ENCODE measurements around the gene SAMHD1. TPM values are rescaled to one million over a fixed set of nuclear protein-coding genes. Genes with fewer than 3 reads are reported as not detected.

The SAMHD1 gene
- total and polyA plus RNA-seq, 5 donors, result 67.5 to 161 (median 106) TPM

GRCh38 chr20:36854348-36855240 lies 96.9 kb downstream of the SAMHD1 start:
- DNase-seq (peak; percentile 56 to 80 (median 73)), ATAC-seq (peak; percentile 42 to 61)
- Histone ChIP-seq H3K27me3 (ENCODE audit: control insufficient read depth, insufficient read depth) (no peaks in the 10 kb centered on the region), H3K4me3 (ENCODE audit: low read length) (no peak overlapping the region), H3K4me1 (ENCODE audit: control insufficient read depth, insufficient read depth, low read length) (peaks cover 37% of the 10 kb centered on the region), H3K27ac (ENCODE audit: low read length) (peak overlapping the region; percentile 43), H3K9me3 (ENCODE audit: control insufficient read depth, low read length) (no peaks in the 10 kb centered on the region)
- intact Hi-C loops (cut with DNase I), result no loop called here
- WGBS, result 64% methylated on average over 21 of the region's 21 CpGs

DNA sequence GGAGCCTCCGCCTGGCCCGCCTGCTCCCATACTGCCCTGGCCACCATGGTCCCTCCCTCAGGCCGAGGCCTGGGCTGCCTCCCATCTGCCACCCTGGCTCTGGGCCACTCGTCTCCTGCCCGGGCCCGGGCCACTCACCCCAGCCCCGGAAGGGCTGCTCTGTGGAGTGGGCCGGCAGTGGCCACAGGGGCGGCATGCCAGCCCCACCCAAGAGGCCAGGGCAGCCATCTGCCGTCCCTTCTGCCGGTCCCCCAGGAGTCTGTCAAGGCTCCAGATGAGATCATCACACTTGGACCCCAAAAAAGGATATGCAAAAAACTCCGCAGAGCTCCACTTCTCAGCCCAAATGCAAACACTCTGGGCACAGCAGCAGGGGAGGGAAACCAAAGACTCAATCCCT lies 99.3 kb downstream of the SAMHD1 start:
- Histone ChIP-seq H3K27ac (ENCODE audit: low read length) (peak overlapping the region; percentile 31), H3K4me3 (ENCODE audit: low read length) (no peak overlapping the region), H3K27me3 (ENCODE audit: control insufficient read depth, insufficient read depth) (no peaks in the 10 kb centered on the region), H3K9me3 (ENCODE audit: control insufficient read depth, low read length) (no peaks in the 10 kb centered on the region), H3K4me1 (ENCODE audit: control insufficient read depth, insufficient read depth, low read length) (peaks cover 40% of the 10 kb centered on the region)
- DNase-seq (peak; percentile 62 to 86 (median 86)), ATAC-seq (peak; percentile 39 to 52)
- WGBS, result 33% methylated on average over 12 of the region's 12 CpGs
- intact Hi-C loops (cut with DNase I), result no loop called here

DNA sequence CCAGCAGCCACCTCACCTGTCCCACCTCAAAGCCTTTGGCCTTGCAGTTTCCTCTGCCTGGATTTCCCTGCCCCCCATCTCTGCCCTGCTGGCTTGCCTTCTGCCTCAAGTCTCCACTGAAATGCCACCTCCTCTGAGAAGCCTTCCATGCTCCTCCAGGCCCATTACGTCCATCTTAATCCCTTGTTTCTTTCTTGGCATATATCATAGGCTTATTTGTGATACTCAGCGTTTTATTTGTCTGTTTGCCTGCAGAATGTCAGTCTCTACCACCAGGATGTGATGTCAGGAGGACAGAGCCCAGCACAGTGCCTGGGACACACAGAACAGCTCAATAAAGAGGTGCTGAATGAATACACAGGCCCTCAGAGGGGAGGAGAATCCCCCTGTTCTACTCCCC lies 100.0 kb downstream of the SAMHD1 start:
- intact Hi-C loops (cut with DNase I), result no loop called here

DNA sequence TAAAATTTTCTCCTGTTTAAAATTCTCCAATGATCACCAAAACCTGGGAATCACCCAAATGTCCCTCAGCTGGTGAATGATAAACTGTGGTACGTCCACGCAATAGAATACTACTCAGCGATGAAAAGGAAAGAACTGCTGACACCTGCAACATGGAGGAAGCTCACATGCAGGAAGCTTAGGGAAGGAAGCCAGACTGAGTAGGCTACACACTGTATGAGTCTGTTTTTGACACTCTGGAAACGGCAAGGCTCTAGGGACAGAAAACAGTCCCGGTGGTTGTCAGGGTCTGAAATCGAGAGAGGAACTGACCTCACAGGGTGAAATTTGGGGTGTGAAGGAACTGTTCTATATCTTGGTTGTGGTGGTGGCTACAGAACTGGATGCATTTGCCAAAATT lies 100.7 kb downstream of the SAMHD1 start:
- 84% methylated on average over 6 of the region's 6 CpGs for WGBS
- peaks cover 28% of the 10 kb centered on the region for H3K4me1 ChIP-seq (ENCODE audit: control insufficient read depth, insufficient read depth, low read length)
- H3K9me3 ChIP-seq (ENCODE audit: control insufficient read depth, low read length), result no peaks in the 10 kb centered on the region
- H3K4me3 ChIP-seq (ENCODE audit: low read length), result no peak overlapping the region
- H3K27me3 ChIP-seq (ENCODE audit: control insufficient read depth, insufficient read depth), result no peaks in the 10 kb centered on the region
- ATAC-seq (no peak), DNase-seq (no peak)
- H3K27ac ChIP-seq (ENCODE audit: low read length), result no peak overlapping the region
- intact Hi-C loops (cut with DNase I), result no loop called here

More for the DNA sequence above, 100.0 kb downstream of the SAMHD1 start:
- Histone ChIP-seq H3K27ac (ENCODE audit: low read length) (peak overlapping the region; percentile 31), H3K27me3 (ENCODE audit: control insufficient read depth, insufficient read depth) (no peaks in the 10 kb centered on the region), H3K4me1 (ENCODE audit: control insufficient read depth, insufficient read depth, low read length) (peaks cover 35% of the 10 kb centered on the region), H3K4me3 (ENCODE audit: low read length) (no peak overlapping the region), H3K9me3 (ENCODE audit: control insufficient read depth, low read length) (no peaks in the 10 kb centered on the region)
- ATAC-seq, result no peak
- DNase-seq, result no peak
- WGBS, result 70% methylated on average over 2 of the region's 2 CpGs

- H3K4me1 ChIP-seq (ENCODE audit: control insufficient read depth, insufficient read depth, low read length), result peaks cover 20% of the 10 kb centered on the region
- H3K4me3 ChIP-seq (ENCODE audit: low read length), result no peak overlapping the region
- H3K27ac ChIP-seq (ENCODE audit: low read length), result no peak overlapping the region
- H3K27me3 ChIP-seq (ENCODE audit: control insufficient read depth, insufficient read depth), result no peaks in the 10 kb centered on the region
- WGBS, result 90% methylated on average over 9 of the region's 9 CpGs
- ATAC-seq (no peak), DNase-seq (peak in 1 of 3 donors; percentile 11)
- no peaks in the 10 kb centered on the region for H3K9me3 ChIP-seq (ENCODE audit: control insufficient read depth, low read length)
- intact Hi-C loops (cut with DNase I), result no loop called here
Measured at GRCh38 chr20:36849333-36850065, 102.0 kb downstream of the SAMHD1 start.

DNA sequence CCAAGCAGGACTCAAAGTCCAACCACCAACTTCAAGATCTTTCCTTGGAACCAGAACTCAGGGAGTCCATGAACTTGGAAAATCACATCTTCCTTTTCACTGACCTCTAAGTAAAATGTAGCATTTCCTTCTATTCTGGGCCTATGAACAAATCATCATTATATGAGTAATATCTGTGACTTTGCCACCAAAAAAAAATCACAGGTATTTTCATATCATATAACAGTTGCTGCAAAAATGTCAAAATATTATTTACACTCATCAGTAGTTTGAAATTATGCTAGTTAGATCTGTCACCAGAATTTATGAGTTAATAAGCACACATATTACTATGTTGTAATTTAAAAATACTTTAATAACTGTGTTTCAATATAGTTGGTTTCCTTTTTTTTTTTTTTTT lies 102.8 kb downstream of the SAMHD1 start:
- ATAC-seq (no peak), DNase-seq (no peak)
- Histone ChIP-seq H3K4me1 (ENCODE audit: control insufficient read depth, insufficient read depth, low read length) (peaks cover 14% of the 10 kb centered on the region), H3K27ac (ENCODE audit: low read length) (peak overlapping the region; percentile 93), H3K4me3 (ENCODE audit: low read length) (no peak overlapping the region), H3K27me3 (ENCODE audit: control insufficient read depth, insufficient read depth) (no peaks in the 10 kb centered on the region), H3K9me3 (ENCODE audit: control insufficient read depth, low read length) (no peaks in the 10 kb centered on the region)
- intact Hi-C loops (cut with DNase I), result no loop called here

GRCh38 chr20:36848078-36848660 lies 103.3 kb downstream of the SAMHD1 start:
- no peaks in the 10 kb centered on the region for H3K9me3 ChIP-seq (ENCODE audit: control insufficient read depth, low read length)
- peaks cover 14% of the 10 kb centered on the region for H3K4me1 ChIP-seq (ENCODE audit: control insufficient read depth, insufficient read depth, low read length)
- intact Hi-C loops (cut with DNase I), result no loop called here
- H3K27me3 ChIP-seq (ENCODE audit: control insufficient read depth, insufficient read depth), result no peaks in the 10 kb centered on the region
- ATAC-seq (peak; percentile 45), DNase-seq (peak; percentile 62 to 82 (median 80))
- no peak overlapping the region for H3K4me3 ChIP-seq (ENCODE audit: low read length)
- 25% methylated on average over 6 of the region's 6 CpGs for WGBS
- peak overlapping the region; percentile 93 for H3K27ac ChIP-seq (ENCODE audit: low read length)

DNA sequence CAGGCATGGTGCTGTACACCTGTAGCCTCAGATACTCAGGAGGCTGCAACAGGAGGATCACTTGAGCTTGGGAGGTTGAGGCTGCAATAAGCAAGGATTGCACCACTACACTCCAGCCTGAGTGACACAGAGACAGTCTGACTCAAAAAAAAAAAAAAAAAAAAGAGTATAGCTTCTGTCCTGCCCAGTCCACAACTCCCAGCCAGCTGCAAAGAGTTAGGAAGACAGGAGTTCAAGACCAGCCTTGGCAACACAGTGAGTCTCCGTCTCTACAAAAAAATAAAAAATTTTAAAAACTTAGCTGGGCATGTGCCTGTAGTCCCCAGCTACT lies 103.8 kb downstream of the SAMHD1 start:
- 62% methylated on average over 1 of the region's 1 CpG for WGBS
- Histone ChIP-seq H3K9me3 (ENCODE audit: control insufficient read depth, low read length) (no peaks in the 10 kb centered on the region), H3K4me1 (ENCODE audit: control insufficient read depth, insufficient read depth, low read length) (peaks cover 14% of the 10 kb centered on the region), H3K27me3 (ENCODE audit: control insufficient read depth, insufficient read depth) (no peaks in the 10 kb centered on the region), H3K27ac (ENCODE audit: low read length) (peak overlapping the region; percentile 93), H3K4me3 (ENCODE audit: low read length) (no peak overlapping the region)
- intact Hi-C loops (cut with DNase I), result no loop called here
- ATAC-seq (no peak), DNase-seq (no peak)

DNA sequence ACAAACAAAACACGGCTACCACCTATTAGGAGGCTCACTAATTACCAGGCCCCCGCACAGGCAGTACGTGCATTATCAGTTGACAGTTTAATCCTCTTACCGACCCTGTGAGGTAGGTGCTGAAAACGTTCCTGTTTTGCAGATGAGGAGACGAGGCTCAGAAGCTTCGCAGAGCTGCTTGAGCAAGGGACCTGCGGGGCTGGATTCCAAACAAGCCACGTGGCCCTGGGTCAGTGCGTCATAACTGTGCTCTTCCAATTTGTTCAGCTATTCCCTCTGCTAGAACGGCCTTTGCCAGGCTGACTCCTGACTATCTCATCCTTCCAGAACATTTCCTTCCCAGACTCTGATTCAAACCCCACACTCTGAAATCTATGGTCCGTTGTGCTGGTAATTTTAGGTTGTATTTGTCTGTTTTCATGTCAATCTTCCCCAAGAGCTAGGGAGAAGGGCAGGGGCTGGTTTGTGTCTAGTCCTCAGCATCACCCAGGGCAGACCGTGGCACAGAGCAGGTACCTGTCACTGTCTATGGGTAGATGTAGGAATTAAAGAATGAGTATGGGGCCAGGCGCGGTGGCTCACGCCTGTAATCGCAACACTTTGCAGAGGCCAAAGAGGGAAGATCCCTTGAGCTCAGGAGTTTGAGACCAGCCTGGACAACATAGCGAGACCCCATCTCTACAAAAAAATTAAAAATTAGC lies 104.3 kb downstream of the SAMHD1 start:
- H3K27ac ChIP-seq (ENCODE audit: low read length), result peak overlapping the region; percentile 93
- H3K4me3 ChIP-seq (ENCODE audit: low read length), result no peak overlapping the region
- no peaks in the 10 kb centered on the region for H3K9me3 ChIP-seq (ENCODE audit: control insufficient read depth, low read length)
- DNase-seq (peak; percentile 87 to 94 (median 89)), ATAC-seq (peak; percentile 84 to 85)
- 55% methylated on average over 18 of the region's 18 CpGs for WGBS
- peaks cover 14% of the 10 kb centered on the region for H3K4me1 ChIP-seq (ENCODE audit: control insufficient read depth, insufficient read depth, low read length)
- H3K27me3 ChIP-seq (ENCODE audit: control insufficient read depth, insufficient read depth), result no peaks in the 10 kb centered on the region
- intact Hi-C loops (cut with DNase I), result no loop called here

DNA sequence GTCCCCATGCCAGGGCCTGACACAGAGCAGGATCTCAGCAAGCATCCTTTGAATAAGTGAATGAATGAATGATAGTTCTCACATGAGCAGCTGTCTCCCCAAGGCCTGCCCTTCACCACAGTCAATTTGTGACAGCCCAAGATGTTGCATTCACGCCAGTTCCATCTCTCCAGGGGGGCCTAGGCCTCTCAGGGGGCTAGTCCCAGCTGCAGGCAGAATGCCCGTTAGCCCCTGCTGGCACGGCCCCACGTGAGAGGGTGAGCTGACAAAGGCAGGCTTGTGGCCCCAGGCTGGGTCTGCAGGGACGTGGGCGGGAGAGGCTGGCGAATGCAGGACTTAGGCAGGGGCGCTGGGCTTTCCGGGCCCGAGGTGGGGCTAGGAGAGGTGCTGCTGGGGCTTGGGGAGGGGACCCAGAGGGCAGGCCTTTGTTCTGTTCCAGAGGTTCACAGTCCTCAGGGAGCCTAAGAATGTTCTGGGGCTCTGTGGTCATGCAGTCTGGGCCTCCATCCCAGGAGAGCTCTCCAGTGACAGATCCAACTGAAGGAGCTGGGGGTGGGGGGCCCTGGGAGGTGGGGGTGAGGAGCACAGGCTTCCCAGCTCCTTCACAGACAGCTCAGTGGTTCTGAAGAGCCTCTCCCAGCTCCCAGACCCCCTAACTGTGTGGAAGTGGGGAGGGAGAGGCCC lies 106.1 kb downstream of the SAMHD1 start:
- H3K4me1 ChIP-seq (ENCODE audit: control insufficient read depth, insufficient read depth, low read length), result peaks cover 14% of the 10 kb centered on the region
- H3K27ac ChIP-seq (ENCODE audit: low read length), result peak overlapping the region; percentile 48
- H3K27me3 ChIP-seq (ENCODE audit: control insufficient read depth, insufficient read depth), result no peaks in the 10 kb centered on the region
- peak in 2 of 3 donors; percentile 59 to 76 for DNase-seq
- no peak overlapping the region for H3K4me3 ChIP-seq (ENCODE audit: low read length)
- WGBS, result 63% methylated on average over 10 of the region's 10 CpGs
- intact Hi-C loops (cut with DNase I), result no loop called here
- peak in 1 of 2 donors; percentile 5 for ATAC-seq
- H3K9me3 ChIP-seq (ENCODE audit: control insufficient read depth, low read length), result no peaks in the 10 kb centered on the region
